Endothelial cell of umbilical vein (primary cell): ENCODE results near the gene MAPT. TPM values are rescaled to one million over a fixed set of nuclear protein-coding genes. Genes with fewer than 3 reads are reported as not detected.

Experiments used
- BruUV-seq: library from RNA; stranded (reverse); fragments of 400-500 nt; replicated peaks from 2 replicates; lab custom pipeline; 2021; lab: Mats Ljungman, UMichigan
- CTCF ChIA-PET: fragments of 300-600, 350-600 bp; sonication (Branson Sonifier 250); formaldehyde crosslinking; loops from one replicate; lab custom pipeline; 2021; ENCODE audit warnings: antibody characterized with exemption, inconsistent platforms; lab: Charles Lee
- POLR2A ChIA-PET: fragments of 300-600, 350-600 bp; sonication (Branson Sonifier 250); formaldehyde crosslinking; loops from one replicate; lab custom pipeline; 2021; ENCODE audit warnings: antibody characterized with exemption, inconsistent platforms; lab: Charles Lee
- DNase-seq: peaks from one replicate; pipeline ENCODE4 v3.0.0-alpha.2; 2011; ENCODE audit warnings: low read depth, low spot score
- FAIRE-seq: peaks from 2 replicates; lab custom pipeline; 2011; peaks lifted over from hg19 to GRCh38; lab: Jason Lieb, UNC
- H2AFZ ChIP-seq: 2 replicates; pipeline ENCODE4 v1.6.0; 2012; ENCODE audit warnings: low read depth, low read length, control low read depth, inconsistent platforms
- H3K27ac ChIP-seq: 2 replicates; pipeline ENCODE4 v1.5.1; 2011; ENCODE audit warnings: low read depth, mild to moderate bottlenecking, control low read depth, low read length, moderate library complexity; ENCODE audit not compliant: insufficient read depth
- H3K27me3 ChIP-seq, 2 experiments: 2 replicates each; pipeline versions ENCODE4 v1.6.0 to v1.6.1; 2011; ENCODE audit warnings: low read length in 2 of 2, mixed read lengths in 1 of 2; ENCODE audit not compliant: control insufficient read depth in 2 of 2, insufficient read depth in 2 of 2
- H3K36me3 ChIP-seq, 2 experiments: 2 replicates in 1 of 2; 3 replicates in 1 of 2; pipeline ENCODE4 v1.5.1; 2011; ENCODE audit warnings: low read length in 2 of 2, mild to moderate bottlenecking in 1 of 2, moderate library complexity in 1 of 2; ENCODE audit not compliant: control insufficient read depth in 2 of 2, insufficient read depth in 2 of 2; ENCODE audit errors: extremely low read depth in 1 of 2
- H3K4me1 ChIP-seq: 3 replicates; pipeline ENCODE4 v1.5.1; 2011; ENCODE audit warnings: mild to moderate bottlenecking, low read length; ENCODE audit not compliant: control insufficient read depth, insufficient read depth; ENCODE audit errors: extremely low read depth
- H3K4me2 ChIP-seq: 2 replicates; pipeline ENCODE4 v1.6.1; 2011; ENCODE audit warnings: low read length, control low read depth, mixed read lengths; ENCODE audit not compliant: insufficient read depth
- H3K4me3 ChIP-seq, 3 experiments: fragments of 200-600 bp in 1 of 3; sonication (generic), shearing (Covaris generic) in 1 of 3; replicated peaks in 1 of 3; 2 replicates each; pipeline ENCODE4 v1.5.1; 2011 to 2016; ENCODE audit warnings: control low read depth in 3 of 3, low read length in 3 of 3, mild to moderate bottlenecking in 2 of 3, inconsistent platforms in 1 of 3, low read depth in 1 of 3, moderate library complexity in 1 of 3; ENCODE audit not compliant: insufficient read depth in 1 of 3
- H3K79me2 ChIP-seq: 2 replicates; pipeline ENCODE4 v1.6.0; 2012; ENCODE audit warnings: low read length, inconsistent platforms; ENCODE audit not compliant: control insufficient read depth, insufficient read depth
- H3K9ac ChIP-seq: replicated peaks from 2 replicates; pipeline ENCODE3; 2011; ENCODE audit warnings: low read length, control low read depth; ENCODE audit not compliant: insufficient read depth; ENCODE audit errors: extremely low read depth
- H3K9me1 ChIP-seq: replicated peaks from 3 replicates; pipeline ENCODE4 v1.6.0; 2011; ENCODE audit warnings: mild to moderate bottlenecking, low read length; ENCODE audit not compliant: control insufficient read depth, insufficient read depth; ENCODE audit errors: extremely low read depth
- H3K9me3 ChIP-seq: replicated peaks from 2 replicates; pipeline ENCODE4 v1.5.1; 2012; ENCODE audit warnings: low read length, inconsistent platforms; ENCODE audit not compliant: control insufficient read depth, insufficient read depth
- H4K20me1 ChIP-seq: replicated peaks from 2 replicates; pipeline ENCODE3; 2011; ENCODE audit warnings: mild to moderate bottlenecking, low read length; ENCODE audit not compliant: control insufficient read depth, insufficient read depth; ENCODE audit errors: extremely low read depth
- EZH2 ChIP-seq: IDR thresholded peaks from 2 replicates; pipeline ENCODE4 v1.6.1; 2012; ENCODE audit warnings: borderline replicate concordance, low read depth, mild to moderate bottlenecking, moderate library complexity, low read length, inconsistent platforms; ENCODE audit not compliant: severe bottlenecking
- FOS ChIP-seq: IDR thresholded peaks from 2 replicates; pipeline ENCODE4 v1.6.1; 2011; ENCODE audit warnings: mild to moderate bottlenecking, low read length, moderate library complexity, borderline replicate concordance; ENCODE audit not compliant: insufficient read depth
- GATA2 ChIP-seq: IDR thresholded peaks from 2 replicates; pipeline ENCODE4 v1.7.0; 2011; ENCODE audit warnings: low read depth, mild to moderate bottlenecking, moderate library complexity, mixed read lengths, low read length; ENCODE audit not compliant: insufficient read length, insufficient read depth
- JUN ChIP-seq: IDR thresholded peaks from 2 replicates; pipeline ENCODE4 v1.6.1; 2011; ENCODE audit warnings: borderline replicate concordance, low read depth; ENCODE audit not compliant: insufficient read length, insufficient read depth
- MYC ChIP-seq: IDR thresholded peaks from one replicate; pipeline ENCODE4 v1.6.1; 2011; ENCODE audit warnings: mild to moderate bottlenecking, low read depth, low read length
- POLR2A ChIP-seq: IDR thresholded peaks from 2 replicates; pipeline ENCODE4 v1.6.1; 2012; ENCODE audit warnings: low read depth, mild to moderate bottlenecking, control low read depth, low read length
- POLR2AphosphoS5 ChIP-seq: IDR thresholded peaks from 2 replicates; pipeline ENCODE4 v1.6.1; 2012; ENCODE audit warnings: low read depth, mild to moderate bottlenecking, control low read depth, low read length, moderate library complexity; ENCODE audit not compliant: insufficient read depth
- dilution Hi-C: fragments of 300-500 bp; cut with MboI; formaldehyde crosslinking; loops from one replicate; pipeline ENCODE4 v1.15.0; 2019; ENCODE audit warnings: low sequenced_read_pairs; ENCODE audit not compliant: extremely low pct_ligation_motif_present
- intact Hi-C: fragments of 100-400 bp; cut with micrococcal nuclease; formaldehyde crosslinking; loops from one replicate; pipeline ENCODE4 v1.10.0; 2022
- polyA plus RNA-seq, 4 experiments: library from polyadenylated mRNA; depleted of rRNA in 3 of 4; stranded (reverse) in 3 of 4; unstranded in 1 of 4; fragments of >200 nt; gene quantifications; 2 replicates each; pipeline versions ENCODE4 v1.2.1 to v1.2.3, GENCODE V29; 2011 to 2012; ENCODE audit warnings: missing spikeins in 1 of 4
- total RNA-seq: library from RNA; stranded (reverse); gene quantifications from 2 replicates; pipeline ENCODE4 v1.2.3, GENCODE V29; 2021
- TF ChIP-seq, protein P1 (sequence below): IDR thresholded peaks from 2 replicates; pipeline ENCODE4 v1.6.1; 2011; ENCODE audit not compliant: insufficient read depth, insufficient read length
- TF ChIP-seq, protein P2 (sequence below), 2 donors: IDR thresholded peaks; 1 replicate in 1 of 2; 2 replicates in 1 of 2; pipeline ENCODE4 v1.5.1; 2011; ENCODE audit warnings: low read length in 2 of 2, mild to moderate bottlenecking in 2 of 2, moderate library complexity in 2 of 2, control low read depth in 1 of 2, inconsistent platforms in 1 of 2, low read depth in 1 of 2; ENCODE audit not compliant: insufficient read depth in 1 of 2; ENCODE audit errors: extremely low read depth in 1 of 2

MAPT gene
- total and polyA plus RNA-seq, 2 donors (not counting 3 experiments of a cell fraction or from before 2014, with no cell fraction given): 0.04 to 0.51 TPM

DNA sequence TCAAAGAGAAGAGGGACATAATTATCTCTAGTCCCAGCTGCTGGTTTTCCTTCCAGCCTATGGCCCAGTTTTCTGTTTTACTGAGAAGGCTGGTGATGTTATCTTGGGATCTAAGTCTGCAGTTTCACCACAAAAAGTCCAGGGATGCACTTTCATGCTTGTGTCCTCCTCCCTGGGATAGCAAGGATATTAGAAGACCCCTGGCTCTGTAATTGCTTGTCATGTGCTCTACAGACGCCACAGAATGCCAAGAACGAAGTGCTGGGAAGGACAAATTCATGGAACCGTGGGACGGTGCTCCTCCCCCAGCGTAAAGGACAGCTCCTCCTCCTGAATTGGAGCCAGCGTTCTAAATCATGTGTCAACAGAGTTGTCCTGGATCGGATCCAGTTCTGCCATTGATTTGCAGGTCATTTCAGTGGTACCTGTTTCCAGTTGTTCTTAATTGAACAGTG is 8.6 kb downstream of the MAPT start:
- Histone ChIP-seq H3K4me2 (no peak overlapping the region), H3K9ac (no peak overlapping the region), H3K79me2 (no peaks in the 10 kb centered on the region), H3K4me3 (no peak overlapping the region), H2AFZ (no peak overlapping the region), H3K27me3 (peaks cover 21 to 31% of the 10 kb centered on the region in 2 experiments), H3K9me3 (no peaks in the 10 kb centered on the region), H3K9me1 (no peaks in the 10 kb centered on the region), H3K4me1 (no peaks in the 10 kb centered on the region), H3K27ac (no peak overlapping the region), H4K20me1 (no peaks in the 10 kb centered on the region), H3K36me3 (no peaks in the 10 kb centered on the region)
- BruUV-seq: no TSS peak
- no peak for TF ChIP-seq GATA2
- no peak for TF ChIP-seq FOS
- no peak for TF ChIP-seq EZH2
- no peak for TF ChIP-seq MYC
- TF ChIP-seq POLR2AphosphoS5: no peak
- TF ChIP-seq JUN: no peak
- TF ChIP-seq, protein P1, sequence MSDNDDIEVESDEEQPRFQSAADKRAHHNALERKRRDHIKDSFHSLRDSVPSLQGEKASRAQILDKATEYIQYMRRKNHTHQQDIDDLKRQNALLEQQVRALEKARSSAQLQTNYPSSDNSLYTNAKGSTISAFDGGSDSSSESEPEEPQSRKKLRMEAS: no peak
- TF ChIP-seq, protein P2, sequence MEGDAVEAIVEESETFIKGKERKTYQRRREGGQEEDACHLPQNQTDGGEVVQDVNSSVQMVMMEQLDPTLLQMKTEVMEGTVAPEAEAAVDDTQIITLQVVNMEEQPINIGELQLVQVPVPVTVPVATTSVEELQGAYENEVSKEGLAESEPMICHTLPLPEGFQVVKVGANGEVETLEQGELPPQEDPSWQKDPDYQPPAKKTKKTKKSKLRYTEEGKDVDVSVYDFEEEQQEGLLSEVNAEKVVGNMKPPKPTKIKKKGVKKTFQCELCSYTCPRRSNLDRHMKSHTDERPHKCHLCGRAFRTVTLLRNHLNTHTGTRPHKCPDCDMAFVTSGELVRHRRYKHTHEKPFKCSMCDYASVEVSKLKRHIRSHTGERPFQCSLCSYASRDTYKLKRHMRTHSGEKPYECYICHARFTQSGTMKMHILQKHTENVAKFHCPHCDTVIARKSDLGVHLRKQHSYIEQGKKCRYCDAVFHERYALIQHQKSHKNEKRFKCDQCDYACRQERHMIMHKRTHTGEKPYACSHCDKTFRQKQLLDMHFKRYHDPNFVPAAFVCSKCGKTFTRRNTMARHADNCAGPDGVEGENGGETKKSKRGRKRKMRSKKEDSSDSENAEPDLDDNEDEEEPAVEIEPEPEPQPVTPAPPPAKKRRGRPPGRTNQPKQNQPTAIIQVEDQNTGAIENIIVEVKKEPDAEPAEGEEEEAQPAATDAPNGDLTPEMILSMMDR (IDR thresholded peaks at IDR 0.05; ENCODE audit: extremely low read depth in 1 of 2, insufficient read depth in 1 of 2, low read depth in 1 of 2, low read length in 2 of 2): no peak
- TF ChIP-seq POLR2A: no peak
- FAIRE-seq: no peak
- CTCF ChIA-PET: no interaction called here
- intact Hi-C loops: no loop called here
- dilution Hi-C loops: no loop called here
- DNase-seq: no peak
- POLR2A ChIA-PET: no interaction called here
